Stimulated activated naive CD4-positive, alpha-beta T cell (primary cell): ENCODE measurements around the gene RNU4-1.
"Not testable (repeated sequence)": the region's sequence is repeated elsewhere in the genome, so short reads cannot be mapped to it uniquely, and the experiment has no call there.

ENCODE experiments used
- DNase-seq, 6 experiments: peaks; one replicate each; lab custom pipeline; 2025; lab: John Stamatoyannopoulos, UW

Gene RNU4-1

DNA sequence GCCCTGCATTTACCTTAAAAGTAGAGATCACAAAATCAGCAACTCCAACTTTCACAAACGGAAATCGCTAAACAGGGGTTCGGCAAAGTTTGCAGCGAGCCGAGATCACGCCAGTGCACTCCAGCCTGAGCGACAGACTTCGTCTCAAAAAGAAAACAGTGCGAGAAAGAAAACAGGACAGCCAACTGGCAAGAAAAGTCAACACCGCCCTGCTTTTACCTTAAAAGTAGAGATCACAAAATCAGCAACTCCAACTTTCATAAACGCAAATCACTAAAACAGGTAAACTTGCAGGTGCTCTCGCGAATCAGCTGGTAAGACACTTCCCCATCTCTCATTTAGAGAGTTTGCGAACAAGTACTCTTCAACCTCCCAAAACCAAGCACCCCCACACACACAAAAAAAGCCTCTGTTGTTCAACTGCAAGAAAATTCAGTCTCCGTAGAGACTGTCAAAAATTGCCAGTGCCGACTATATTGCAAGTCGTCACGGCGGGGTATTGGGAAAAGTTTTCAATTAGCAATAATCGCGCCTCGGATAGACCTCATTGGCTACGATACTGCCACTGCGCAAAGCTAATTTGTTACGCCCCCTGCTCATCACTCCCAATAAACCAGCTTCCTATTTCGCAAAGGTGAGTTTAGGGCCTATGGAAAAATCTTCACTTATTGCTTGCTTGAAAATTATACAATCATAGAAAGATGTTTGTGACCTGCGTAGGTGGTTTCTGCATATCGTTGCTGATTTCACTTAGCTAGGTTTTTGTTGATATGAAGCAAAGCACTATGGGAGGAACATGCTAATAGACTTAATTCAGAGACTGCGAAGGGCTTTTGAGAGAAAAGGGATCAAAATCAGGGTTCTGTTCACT, at the start of gene RNU4-1:
TSS of gene RNU4-1 (minus strand) at position 577 of the 871 bp plus-strand sequence.
- peak; percentile 65 to 96 (median 82) for DNase-seq

DNA sequence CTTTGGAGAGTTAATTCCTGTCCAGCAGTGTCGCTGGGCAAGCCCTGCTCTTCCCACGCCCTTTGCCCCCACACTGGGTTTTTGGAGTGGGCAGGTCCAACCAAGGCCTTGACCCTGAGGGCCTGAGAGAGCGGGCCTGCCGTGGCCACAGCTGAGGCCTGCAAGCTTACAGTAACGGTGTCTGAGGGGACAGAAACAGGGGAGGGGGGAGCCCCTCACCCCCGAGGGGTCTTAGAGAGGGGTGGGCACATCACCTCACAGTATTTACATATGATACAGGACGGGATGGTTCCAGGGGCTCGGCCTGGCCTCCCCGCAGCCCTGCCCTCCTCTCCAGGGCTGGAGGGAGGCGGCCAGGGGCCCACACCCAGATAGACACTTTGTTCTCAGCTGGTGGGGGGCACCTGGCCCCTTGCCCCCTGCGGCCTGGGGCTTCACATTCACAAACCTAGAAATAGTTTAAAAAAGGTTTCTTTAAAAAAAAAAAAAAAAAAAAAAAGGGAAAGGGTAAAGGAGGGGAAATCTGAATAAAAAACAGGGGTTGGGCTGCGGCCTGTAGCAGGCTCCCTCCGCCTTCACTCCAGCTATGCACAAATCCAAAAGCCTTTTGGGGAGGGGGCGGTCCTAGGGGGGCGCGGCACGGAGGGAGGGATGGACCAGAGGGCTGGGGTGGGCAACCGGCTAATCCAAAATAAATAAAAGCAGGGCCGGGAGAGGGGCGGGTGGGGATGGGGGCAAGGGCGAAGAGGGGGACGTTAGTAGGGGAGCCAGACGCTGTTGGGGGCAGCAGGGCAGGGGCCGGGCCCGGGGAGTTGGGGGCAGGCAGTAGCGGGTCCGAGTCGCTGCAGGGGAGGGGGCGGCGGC, 49.4 kb upstream of the RNU4-1 start:
- no peak for DNase-seq

DNA sequence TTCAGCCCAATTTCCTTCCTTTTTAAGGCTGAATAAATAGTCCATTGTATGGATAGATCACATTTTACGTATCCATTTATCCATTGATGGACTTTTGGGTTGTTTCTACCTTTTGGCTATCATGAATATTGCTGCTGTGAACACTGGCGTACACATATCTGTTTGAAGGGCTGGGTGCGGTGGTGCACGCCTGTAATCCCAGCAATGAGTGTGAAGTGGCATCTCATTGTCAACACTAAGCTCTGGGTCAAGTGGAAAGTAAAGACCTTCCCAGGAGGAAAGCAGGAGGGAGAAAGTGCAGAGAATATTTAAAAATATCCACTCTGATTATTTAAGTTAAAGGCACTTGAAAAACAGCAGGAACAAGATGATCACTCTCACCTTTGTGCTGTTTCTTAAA, 46.2 kb upstream of the RNU4-1 start:
- no peak for DNase-seq

DNA sequence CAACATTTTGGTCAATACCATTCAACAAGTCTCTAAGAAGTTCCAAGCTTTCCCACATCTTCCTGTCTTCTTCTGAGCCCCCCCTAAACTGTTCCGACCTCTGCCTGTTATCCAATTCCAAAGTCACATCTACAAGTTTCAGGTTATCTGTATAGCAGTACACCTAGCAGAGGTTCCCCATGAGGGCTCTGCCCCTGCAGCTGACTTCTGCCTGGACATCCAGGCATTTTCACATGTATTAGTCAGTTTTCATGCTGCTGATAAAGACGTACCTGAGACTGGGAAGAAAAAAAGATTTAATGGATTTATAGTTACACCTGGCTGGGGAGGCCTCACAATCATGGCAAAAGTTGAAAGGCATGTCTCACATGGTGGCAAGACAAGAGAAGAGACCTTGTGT, 44.7 kb upstream of the RNU4-1 start:
- DNase-seq: no peak

- DNase-seq: not testable (repeated sequence)
These were observed 43.4 kb upstream of the RNU4-1 start for GRCh38 chr12:120336392-120336791.

DNA sequence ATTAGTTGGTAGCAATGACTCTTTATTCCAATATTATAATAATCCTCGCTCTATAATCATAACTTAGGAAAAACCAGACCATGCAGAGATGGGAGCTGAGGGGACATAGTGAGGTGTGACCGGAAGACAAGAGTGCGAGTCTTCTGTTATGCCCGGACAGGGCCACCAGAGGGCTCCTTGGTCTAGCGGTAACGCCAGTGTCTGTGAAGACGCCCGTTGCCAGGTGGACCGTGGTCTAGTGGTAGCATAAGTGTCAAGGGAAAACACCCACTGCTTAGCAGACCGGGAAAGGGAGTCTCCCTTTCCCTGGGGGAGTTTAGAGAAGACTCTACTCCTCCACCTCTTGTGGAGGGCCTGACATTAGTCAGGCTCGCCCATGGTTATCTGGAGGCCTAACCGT, 42.4 kb upstream of the RNU4-1 start:
- not testable (repeated sequence) for DNase-seq

- DNase-seq: no peak
These were observed 39.5 kb upstream of the RNU4-1 start for GRCh38 chr12:120332523-120332922.

DNA sequence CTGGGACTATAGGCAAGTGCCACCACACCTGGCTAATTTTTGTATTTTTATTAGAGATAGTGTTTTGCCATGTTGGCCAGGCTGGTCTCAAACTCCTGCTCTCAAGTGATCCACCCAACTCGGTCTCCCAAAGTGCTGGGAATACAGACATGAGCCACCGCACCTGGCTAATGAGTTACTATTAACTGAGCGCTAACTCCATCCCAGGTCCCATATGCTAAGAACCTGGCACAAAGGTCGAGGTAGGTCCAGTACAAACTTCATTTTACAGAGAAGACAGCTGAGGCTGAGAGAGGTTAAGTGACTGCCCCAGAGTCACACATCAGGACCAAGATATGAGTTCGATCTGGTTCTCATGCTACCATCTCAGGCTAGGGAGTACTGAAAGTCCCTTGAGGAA, 39.0 kb upstream of the RNU4-1 start:
- no peak for DNase-seq

DNA sequence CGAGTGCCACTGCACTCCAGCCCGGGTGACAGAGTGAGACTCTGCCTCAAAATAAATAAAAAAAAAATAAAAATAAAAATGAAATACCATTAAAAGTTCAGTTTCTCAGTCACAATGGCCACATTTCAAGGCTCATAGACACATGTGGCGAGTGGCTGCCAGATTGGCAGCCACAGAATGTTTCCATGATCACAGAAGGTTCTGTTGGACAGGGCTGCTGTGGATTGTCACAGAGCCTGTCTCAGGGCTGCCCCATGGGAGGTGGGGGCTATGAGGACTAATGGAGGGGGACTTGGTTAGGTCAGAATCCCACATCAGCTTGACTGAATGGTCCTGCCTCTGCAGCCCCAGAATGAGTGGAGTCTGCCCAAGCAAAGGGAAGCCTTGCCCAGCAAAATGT, 38.4 kb upstream of the RNU4-1 start:
- DNase-seq: no peak

GRCh38 chr12:120328228-120328627, 35.2 kb upstream of the RNU4-1 start:
- DNase-seq: no peak

GRCh38 chr12:120327593-120327992, 34.6 kb upstream of the RNU4-1 start, which contains the start of gene PLA2G1B:
PLA2G1B (minus strand) TSS chr12:120327779; CDS start chr12:120327753, 26 bp downstream.
- no peak for DNase-seq

GRCh38 chr12:120324841-120325417, 31.9 kb upstream of the RNU4-1 start:
- no peak for DNase-seq

DNA sequence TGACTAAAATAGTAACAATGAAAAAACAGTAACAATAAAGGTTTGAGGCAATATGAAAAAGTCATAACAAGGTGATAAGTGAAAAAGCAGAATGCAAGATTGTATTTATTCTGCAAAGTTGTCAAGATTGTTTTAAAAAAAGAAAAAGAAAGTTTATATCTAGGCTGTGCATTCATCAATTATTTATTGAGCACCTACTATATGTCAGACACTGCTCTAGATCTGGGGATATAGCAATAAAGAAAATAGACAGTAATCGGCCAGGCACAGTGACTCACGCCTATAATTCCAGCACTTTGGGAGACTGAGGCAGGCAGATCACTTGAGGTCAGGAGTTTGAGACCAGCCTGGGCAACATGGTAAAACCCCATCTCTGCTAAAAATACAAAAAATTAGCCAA, 30.7 kb upstream of the RNU4-1 start:
- DNase-seq: no peak

DNA sequence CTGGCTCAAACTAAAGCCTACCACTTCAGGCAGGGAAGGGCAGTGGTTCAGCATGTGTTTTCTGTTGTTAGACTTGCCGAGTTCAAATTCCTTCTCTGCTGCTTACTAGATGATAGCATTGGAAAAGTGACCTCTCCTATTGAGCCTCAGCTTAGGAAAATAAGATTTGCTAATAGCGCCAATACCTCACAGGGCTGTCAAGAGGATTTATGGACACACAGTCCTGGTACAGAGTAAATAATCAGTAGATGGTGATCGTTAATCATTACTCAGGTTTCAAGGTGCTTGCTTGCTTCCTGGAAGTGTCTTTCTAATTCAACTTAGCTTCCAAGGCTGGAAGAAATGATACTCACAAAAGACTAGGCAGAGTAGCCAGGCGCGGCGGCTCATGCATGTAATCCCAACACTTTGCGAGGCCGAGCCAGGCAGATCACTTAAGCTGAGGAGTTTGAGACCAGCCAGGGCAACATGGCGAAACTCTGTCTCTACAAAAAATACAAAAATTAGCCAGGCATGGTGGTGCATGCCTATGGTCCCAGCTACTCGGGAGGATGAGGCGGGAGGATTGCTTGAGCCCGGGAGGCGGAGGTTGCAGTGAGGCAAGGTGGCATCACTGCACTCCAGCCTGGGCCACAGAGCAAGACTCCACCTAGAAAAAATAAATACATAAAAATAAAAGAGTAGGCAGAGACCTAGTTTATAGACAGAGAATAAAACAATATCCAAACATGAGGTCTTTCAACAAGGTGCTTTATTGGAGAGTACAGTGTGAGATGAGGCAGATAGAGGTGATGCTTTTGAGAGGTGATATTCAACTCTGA, 28.6 kb upstream of the RNU4-1 start:
- no peak for DNase-seq

GRCh38 chr12:120317224-120318105, 24.4 kb upstream of the RNU4-1 start:
- DNase-seq: peak; percentile 98 to 100 (median 100)

GRCh38 chr12:120316798-120317223, 23.8 kb upstream of the RNU4-1 start:
- DNase-seq: no peak

DNA sequence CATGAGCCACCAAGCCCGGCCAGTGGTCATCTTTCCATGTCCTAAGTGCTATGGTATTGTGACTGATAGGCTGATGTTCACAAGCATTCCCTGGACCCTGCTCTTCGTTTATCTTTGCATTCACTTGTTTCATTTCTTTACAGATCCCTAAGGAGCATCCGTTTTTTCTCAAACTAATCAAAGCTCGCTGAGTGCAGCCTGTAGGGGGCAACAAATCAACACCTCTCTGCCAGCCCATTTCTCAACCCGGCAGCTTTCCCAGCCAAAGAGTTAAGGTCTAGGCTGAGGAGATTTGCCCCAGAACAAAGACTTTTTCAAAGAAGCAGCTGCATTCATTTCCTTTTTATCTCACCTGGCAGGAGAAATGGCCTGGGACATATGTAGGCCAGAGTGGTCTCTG, 21.2 kb upstream of the RNU4-1 start:
- DNase-seq: no peak

- DNase-seq: peak; percentile 74 to 88 (median 82)
These were observed 9.2 kb upstream of the RNU4-1 start, which contains the start of gene SIRT4 for GRCh38 chr12:120301962-120302815. SIRT4 (plus strand) TSS chr12:120302321; CDS start chr12:120303562, 1,241 bp downstream.

DNA sequence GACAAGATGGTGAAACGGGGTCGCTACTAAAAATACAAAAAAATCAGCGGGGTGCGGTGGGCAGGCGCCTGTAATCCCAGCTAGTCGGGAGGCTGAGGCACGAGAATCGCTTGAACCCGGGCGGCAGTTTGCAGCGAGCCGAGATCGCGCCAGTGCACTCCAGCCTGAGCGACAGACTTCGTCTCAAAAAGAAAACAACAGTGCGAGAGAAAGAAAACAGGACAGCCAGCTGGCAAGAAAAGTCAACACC, 701 bp downstream of the RNU4-1 start:
- peak in 1 of 6 experiments; percentile 61 for DNase-seq
